Mucosa of rectum (tissue), 2 donors: ENCODE results near the gene KCTD21.

Source experiments
- H3K27ac ChIP-seq, 2 donors: one replicate each; pipeline ENCODE4 v1.7.0; 2013; ENCODE audit warnings: inconsistent platforms in 2 of 2, low read depth in 2 of 2, low read length in 2 of 2
- H3K27me3 ChIP-seq, 2 donors: one replicate each; pipeline ENCODE4 v1.7.0; 2013; ENCODE audit warnings: low read length in 2 of 2; ENCODE audit not compliant: control insufficient read depth in 2 of 2, insufficient read depth in 2 of 2
- H3K36me3 ChIP-seq, 2 donors: one replicate each; pipeline ENCODE4 v1.7.0; 2013; ENCODE audit warnings: low read length in 2 of 2; ENCODE audit not compliant: control insufficient read depth in 2 of 2, insufficient read depth in 2 of 2
- H3K4me1 ChIP-seq, 2 donors: one replicate each; pipeline ENCODE4 v1.7.0; 2013; ENCODE audit warnings: low read length in 2 of 2, mild to moderate bottlenecking in 1 of 2; ENCODE audit not compliant: control insufficient read depth in 2 of 2, insufficient read depth in 2 of 2
- H3K4me3 ChIP-seq, 2 donors: one replicate each; pipeline ENCODE4 v1.7.0; 2013; ENCODE audit warnings: low read length in 2 of 2
- H3K9ac ChIP-seq, 2 donors: one replicate each; pipeline ENCODE4 v1.7.0; 2013; ENCODE audit warnings: low read length in 2 of 2, low read depth in 1 of 2, mild to moderate bottlenecking in 1 of 2
- H3K9me3 ChIP-seq, 2 donors: one replicate each; pipeline ENCODE4 v1.7.0; 2013; ENCODE audit warnings: low read length in 2 of 2; ENCODE audit not compliant: control insufficient read depth in 2 of 2
- donor health status: healthy.
- donor health status: Normal muscosa, but diverticular disease.

Gene KCTD21

DNA sequence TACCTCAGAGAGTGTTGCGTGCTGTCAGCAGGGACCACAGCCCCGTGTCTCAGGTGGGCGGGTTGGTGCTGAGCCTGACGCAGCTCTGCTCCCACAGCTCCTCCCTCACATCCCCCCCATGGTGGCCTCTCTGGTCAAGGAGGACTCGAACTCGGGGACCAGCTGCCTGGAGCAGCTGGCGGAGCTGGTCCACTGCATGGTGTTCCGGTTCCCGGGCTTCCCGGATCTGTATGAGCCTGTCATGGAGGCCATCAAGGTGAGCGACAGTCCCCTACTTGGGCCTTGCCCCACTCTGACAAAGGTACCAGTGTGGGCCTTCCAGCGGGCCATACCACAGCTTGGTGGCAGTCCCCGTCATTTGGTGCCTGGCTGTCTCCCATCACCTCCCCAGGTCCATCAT is 12.1 kb upstream of the KCTD21 start:
- H3K27me3 ChIP-seq, result no peaks in the 10 kb centered on the region
- peaks cover 3 to 16% of the 10 kb centered on the region in 2 donors for H3K36me3 ChIP-seq
- no peak overlapping the region for H3K27ac ChIP-seq
- no peaks in the 10 kb centered on the region for H3K9me3 ChIP-seq
- peaks cover 0 to 3% of the 10 kb centered on the region in 2 donors for H3K4me1 ChIP-seq
- H3K9ac ChIP-seq, result no peak overlapping the region
- no peak overlapping the region for H3K4me3 ChIP-seq

DNA sequence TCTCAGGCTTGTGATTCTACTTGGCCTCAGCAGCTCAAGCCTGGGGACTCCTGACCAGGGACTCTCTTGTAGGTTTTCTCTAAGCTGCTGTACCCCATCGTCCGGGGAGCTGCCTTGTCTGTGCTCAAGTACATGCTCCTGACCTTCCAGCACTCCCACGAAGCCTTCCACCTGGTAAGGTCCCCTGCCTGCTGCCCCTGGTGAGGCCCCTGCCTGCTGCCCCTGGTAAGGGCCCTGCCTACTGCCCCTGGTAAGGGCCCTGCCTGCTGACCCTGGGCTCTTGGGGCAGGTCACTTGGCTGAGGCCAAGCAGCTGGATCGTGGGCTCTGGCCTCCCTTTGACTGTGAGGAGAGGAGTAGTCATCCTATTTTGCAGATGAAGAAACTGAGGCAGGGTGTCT is 11.6 kb upstream of the KCTD21 start:
- H3K4me1 ChIP-seq, result peaks cover 0 to 3% of the 10 kb centered on the region in 2 donors
- no peak overlapping the region for H3K27ac ChIP-seq
- no peak overlapping the region for H3K4me3 ChIP-seq
- no peak overlapping the region for H3K9ac ChIP-seq
- H3K27me3 ChIP-seq, result no peaks in the 10 kb centered on the region
- no peaks in the 10 kb centered on the region for H3K9me3 ChIP-seq
- peaks cover 3 to 16% of the 10 kb centered on the region in 2 donors for H3K36me3 ChIP-seq

DNA sequence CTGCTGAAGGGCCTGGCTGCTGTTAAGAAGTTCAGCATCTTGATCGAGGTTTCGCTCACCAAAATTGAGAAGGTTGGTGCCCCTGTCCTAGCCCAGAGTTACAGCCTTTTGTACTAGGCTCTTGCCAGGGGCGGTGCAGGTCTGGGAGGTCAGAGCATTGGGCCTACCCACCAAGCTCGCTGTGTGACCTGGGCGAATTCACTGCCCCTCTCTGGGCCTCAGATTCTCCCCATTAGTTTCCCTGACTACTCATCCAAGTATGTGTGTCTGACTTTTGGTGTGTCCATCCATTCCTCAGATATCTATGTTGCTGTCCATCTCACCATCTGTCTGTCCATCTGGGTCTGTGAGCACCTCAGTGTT is 11.2 kb upstream of the KCTD21 start:
- H3K4me3 ChIP-seq, result no peak overlapping the region
- no peaks in the 10 kb centered on the region for H3K9me3 ChIP-seq
- no peak overlapping the region for H3K27ac ChIP-seq
- H3K4me1 ChIP-seq, result peaks cover 0 to 3% of the 10 kb centered on the region in 2 donors
- H3K9ac ChIP-seq, result no peak overlapping the region
- no peaks in the 10 kb centered on the region for H3K27me3 ChIP-seq
- peaks cover 3 to 16% of the 10 kb centered on the region in 2 donors for H3K36me3 ChIP-seq

DNA sequence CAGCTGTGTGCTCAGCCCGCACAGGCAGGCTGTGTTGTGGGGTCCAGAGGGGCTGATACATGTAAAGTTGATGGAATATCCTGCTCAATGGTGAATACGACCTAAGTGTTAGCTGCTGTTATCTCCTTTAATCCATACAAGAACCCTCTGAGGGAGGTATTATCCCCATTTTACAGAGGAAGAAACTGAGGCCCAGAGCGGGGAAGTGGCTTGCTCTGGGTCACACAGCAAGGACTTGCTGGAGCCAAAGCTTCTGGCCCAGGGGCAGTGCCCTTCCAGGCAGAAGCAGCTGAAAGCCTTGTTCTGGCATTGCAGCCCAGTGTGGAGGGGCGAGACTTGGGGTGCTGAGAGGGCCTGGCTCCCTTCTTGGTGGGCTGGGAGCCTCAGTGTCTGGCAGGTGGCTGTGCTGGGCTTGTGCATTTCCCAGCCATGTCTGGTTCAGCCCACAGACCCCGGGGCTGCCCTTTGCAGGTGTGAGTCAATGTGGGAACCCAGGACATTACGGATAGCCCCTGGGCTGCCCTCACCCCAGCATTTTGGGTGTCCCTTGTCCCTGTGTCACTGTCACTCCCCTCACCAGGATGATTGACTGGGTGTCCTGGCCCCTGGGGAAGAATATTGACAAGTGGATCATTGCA is 10.7 kb upstream of the KCTD21 start:
- no peaks in the 10 kb centered on the region for H3K27me3 ChIP-seq
- no peaks in the 10 kb centered on the region for H3K9me3 ChIP-seq
- peaks cover 0 to 3% of the 10 kb centered on the region in 2 donors for H3K4me1 ChIP-seq
- H3K4me3 ChIP-seq, result no peak overlapping the region
- H3K36me3 ChIP-seq, result peaks cover 3 to 16% of the 10 kb centered on the region in 2 donors
- H3K27ac ChIP-seq, result no peak overlapping the region
- H3K9ac ChIP-seq, result no peak overlapping the region

DNA sequence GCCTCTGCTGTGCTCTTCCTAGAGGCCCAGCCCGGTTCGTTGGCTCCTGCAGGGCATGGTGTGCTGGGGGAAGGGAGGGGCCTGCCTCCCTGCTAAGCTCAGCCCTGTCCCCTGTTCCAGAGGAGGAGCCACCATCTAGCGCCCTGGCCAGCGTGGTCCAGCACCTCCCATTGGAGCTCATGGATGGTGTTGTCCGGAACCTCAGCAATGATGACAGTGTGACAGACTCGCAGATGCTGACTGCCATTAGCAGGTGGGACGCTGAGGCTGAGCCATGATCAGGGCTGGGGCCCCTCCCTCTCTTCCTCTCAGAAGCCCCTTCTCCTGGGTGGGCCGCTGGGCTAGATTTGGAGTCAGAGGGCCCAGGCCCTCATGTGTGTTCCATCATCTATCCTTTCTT is 9.4 kb upstream of the KCTD21 start:
- no peak overlapping the region for H3K27ac ChIP-seq
- peaks cover 3 to 16% of the 10 kb centered on the region in 2 donors for H3K36me3 ChIP-seq
- no peak overlapping the region for H3K9ac ChIP-seq
- peaks cover 0 to 3% of the 10 kb centered on the region in 2 donors for H3K4me1 ChIP-seq
- no peak overlapping the region for H3K4me3 ChIP-seq
- no peaks in the 10 kb centered on the region for H3K27me3 ChIP-seq
- H3K9me3 ChIP-seq, result no peaks in the 10 kb centered on the region

DNA sequence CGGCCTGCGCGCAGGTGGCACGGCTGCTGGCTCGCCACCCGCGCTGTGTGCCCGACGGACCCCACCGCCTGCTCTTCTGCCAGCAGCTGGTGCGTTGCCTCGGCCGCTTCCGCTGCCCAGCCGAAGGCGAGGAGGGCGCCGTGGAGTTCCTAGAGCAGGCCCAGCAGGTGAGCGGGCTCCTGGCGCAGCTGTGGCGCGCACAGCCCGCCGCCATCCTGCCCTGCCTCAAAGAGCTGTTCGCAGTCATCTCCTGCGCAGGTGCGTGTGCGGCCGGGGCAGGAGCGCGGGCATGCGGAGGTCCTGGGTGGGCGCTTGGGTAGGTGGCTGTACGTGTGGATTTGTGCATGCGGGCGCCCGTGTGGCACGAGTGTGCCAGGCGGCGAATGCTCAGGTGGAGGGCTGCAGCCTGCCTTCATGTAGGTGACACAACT is 8.2 kb upstream of the KCTD21 start:
- peaks cover 3 to 16% of the 10 kb centered on the region in 2 donors for H3K36me3 ChIP-seq
- H3K27me3 ChIP-seq, result no peaks in the 10 kb centered on the region
- H3K9me3 ChIP-seq, result no peaks in the 10 kb centered on the region
- H3K4me1 ChIP-seq, result no peaks in the 10 kb centered on the region
- H3K27ac ChIP-seq, result no peak overlapping the region
- no peak overlapping the region for H3K9ac ChIP-seq
- no peak overlapping the region for H3K4me3 ChIP-seq

DNA sequence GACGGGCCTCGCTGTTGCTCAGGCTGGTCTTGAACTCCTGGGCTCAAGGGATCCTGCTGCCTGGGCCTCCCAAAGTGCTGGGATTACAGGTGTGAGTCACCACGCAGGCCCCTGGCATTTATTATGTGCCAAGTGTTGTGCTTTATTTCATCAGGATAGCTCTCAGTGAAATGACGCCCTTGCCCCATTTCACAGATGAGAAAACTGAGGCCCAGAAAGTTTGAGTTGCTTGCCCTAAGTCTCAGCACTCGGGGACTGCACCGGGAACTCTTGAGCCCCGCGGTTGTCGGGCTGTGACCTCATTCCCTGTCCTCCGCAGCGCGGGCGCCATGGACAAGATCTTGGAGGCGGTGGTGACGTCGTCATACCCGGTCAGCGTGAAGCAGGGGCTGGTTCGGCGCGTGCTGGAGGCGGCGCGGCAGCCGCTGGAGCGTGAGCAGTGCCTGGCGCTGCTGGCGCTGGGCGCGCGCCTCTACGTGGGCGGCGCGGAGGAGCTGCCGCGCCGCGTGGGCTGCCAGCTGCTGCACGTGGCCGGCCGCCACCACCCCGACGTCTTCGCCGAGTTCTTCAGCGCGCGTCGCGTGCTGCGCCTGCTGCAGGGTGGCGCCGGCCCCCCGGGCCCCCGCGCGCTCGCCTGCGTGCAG is 7.6 kb upstream of the KCTD21 start:
- H3K9me3 ChIP-seq, result no peaks in the 10 kb centered on the region
- no peak overlapping the region for H3K4me3 ChIP-seq
- H3K36me3 ChIP-seq, result peaks cover 3 to 15% of the 10 kb centered on the region in 2 donors
- H3K9ac ChIP-seq, result no peak overlapping the region
- no peaks in the 10 kb centered on the region for H3K27me3 ChIP-seq
- H3K27ac ChIP-seq, result no peak overlapping the region
- no peaks in the 10 kb centered on the region for H3K4me1 ChIP-seq

DNA sequence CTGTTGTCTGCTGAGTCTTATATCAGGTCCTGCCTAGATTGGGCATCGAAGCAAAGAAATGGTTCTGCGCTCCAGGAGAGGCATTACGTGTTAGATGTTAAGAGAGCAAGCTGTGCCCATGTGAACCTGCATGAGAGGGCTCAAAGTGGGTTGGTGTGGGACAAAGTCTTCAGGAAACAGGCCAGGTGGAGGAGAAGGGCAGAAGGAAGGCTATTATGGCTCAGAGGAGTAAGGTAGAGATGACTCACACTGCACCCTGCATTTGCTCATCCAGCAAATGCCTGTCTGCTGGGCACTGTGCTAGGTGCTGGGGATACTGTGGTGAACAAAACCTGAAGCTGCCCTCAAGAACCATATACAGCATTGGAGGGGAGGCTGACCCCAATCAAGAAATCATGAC is 6.1 kb upstream of the KCTD21 start:
- no peak overlapping the region for H3K9ac ChIP-seq
- peaks cover 3 to 4% of the 10 kb centered on the region in 2 donors for H3K4me1 ChIP-seq
- H3K9me3 ChIP-seq, result no peaks in the 10 kb centered on the region
- peaks cover 3% of the 10 kb centered on the region in 2 donors for H3K36me3 ChIP-seq
- no peak overlapping the region for H3K4me3 ChIP-seq
- no peaks in the 10 kb centered on the region for H3K27me3 ChIP-seq
- H3K27ac ChIP-seq, result no peak overlapping the region

DNA sequence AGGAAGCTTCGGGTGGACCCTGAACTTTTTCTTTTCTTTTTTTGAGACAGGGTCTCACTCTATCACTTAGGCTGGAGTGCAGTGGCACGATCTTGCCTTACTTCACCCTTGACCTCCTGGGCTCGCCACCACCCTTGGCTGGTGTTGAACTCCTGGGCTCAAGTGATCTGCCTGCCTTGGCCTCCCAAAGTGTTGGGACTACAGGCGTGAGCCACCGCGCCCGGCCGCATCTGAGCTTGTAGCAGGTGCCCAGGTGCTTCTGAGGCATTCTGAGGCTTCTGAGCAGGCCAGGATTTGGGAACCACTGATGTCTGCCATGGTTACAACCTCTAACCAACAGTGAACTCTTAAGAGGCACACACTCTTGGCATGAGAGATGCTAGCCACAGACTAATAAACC is 5.4 kb upstream of the KCTD21 start:
- Histone ChIP-seq H3K27me3 (no peaks in the 10 kb centered on the region), H3K4me1 (peaks cover 8 to 10% of the 10 kb centered on the region in 2 donors), H3K27ac (no peak overlapping the region)

DNA sequence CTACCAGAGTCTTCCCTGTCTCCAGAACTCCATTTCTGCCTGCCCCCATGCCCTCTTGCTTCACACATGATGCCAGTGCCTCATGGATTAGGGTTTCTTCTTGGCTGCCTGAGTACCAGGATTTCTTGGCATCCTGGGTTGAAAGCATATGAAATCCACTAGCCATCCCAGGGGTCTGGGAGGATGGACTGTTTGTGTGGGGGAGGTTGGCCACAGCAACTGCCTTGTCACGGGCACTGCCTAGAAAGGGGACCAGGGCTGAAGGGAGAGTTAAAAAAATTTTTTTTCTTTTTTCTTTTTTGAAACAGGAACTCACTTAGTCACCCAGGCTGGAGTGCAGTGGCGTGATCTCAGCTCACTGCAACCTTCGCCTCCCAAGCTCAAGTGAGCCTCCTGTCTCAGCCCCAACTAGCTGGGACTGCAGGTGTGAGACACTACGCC is 4.5 kb upstream of the KCTD21 start:
- Histone ChIP-seq H3K27ac (no peak overlapping the region), H3K36me3 (peaks cover 0 to 2% of the 10 kb centered on the region in 2 donors), H3K4me1 (peaks cover 8 to 11% of the 10 kb centered on the region in 2 donors), H3K4me3 (no peak overlapping the region), H3K9me3 (no peaks in the 10 kb centered on the region), H3K9ac (no peak overlapping the region), H3K27me3 (no peaks in the 10 kb centered on the region)

More for the DNA sequence above, 5.4 kb upstream of the KCTD21 start:
- H3K9ac ChIP-seq, result no peak overlapping the region
- no peak overlapping the region for H3K4me3 ChIP-seq
- peaks cover 1 to 3% of the 10 kb centered on the region in 2 donors for H3K36me3 ChIP-seq
- H3K9me3 ChIP-seq, result no peaks in the 10 kb centered on the region
